ENCODE data around the gene MRPS11.
A peak's percentile ranks its signal among the peaks of the same experiment; 100 is the strongest.

DNA sequence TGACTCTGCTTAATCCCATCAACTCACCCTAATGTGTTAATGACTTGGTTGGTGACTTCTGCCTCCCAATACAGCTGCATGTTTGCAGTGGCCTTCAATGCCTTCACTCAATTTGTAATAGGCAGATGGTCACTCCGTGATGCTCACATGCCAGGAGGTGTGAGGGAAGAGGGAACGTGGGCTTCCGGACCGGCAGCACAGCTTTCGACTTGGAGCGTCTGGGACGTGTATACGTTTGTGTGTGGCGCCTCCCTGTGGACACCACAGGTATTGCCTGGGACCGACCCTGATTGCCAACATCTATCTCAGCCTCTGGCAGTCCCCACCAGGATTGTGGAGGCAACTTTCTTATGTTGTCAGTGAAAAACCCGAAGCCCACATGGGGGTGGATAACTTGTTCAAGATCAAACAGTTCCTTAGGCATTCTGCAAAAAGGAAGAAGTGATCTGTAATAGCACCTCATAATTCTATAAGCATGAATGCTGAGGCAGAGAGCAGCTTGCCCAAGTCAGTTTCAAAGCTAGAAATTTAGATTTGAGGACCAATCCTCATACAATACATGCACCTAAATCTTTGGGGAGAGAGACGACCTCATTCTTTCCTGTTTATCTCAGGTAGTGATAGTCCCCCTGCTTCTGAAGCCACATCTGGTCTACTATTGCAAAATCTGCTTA is 17.2 kb upstream of the MRPS11 start:
- TF ChIP-seq, protein P1, sequence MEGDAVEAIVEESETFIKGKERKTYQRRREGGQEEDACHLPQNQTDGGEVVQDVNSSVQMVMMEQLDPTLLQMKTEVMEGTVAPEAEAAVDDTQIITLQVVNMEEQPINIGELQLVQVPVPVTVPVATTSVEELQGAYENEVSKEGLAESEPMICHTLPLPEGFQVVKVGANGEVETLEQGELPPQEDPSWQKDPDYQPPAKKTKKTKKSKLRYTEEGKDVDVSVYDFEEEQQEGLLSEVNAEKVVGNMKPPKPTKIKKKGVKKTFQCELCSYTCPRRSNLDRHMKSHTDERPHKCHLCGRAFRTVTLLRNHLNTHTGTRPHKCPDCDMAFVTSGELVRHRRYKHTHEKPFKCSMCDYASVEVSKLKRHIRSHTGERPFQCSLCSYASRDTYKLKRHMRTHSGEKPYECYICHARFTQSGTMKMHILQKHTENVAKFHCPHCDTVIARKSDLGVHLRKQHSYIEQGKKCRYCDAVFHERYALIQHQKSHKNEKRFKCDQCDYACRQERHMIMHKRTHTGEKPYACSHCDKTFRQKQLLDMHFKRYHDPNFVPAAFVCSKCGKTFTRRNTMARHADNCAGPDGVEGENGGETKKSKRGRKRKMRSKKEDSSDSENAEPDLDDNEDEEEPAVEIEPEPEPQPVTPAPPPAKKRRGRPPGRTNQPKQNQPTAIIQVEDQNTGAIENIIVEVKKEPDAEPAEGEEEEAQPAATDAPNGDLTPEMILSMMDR (IDR thresholded peaks at IDR 0.05) = peak in 1 of 2 donors; percentile 54
- no peak for TF ChIP-seq POLR2AphosphoS5 (IDR thresholded peaks at IDR 0.05)
